ENCODE data around the gene TMEM184A.

- no peak for TF ChIP-seq CTCF (IDR thresholded peaks at IDR 0.05; ENCODE audit: extremely low read depth in 1 of 2, insufficient read depth in 1 of 2, low read depth in 1 of 2, low read length in 2 of 2)
- no peak for TF ChIP-seq POLR2AphosphoS5 (IDR thresholded peaks at IDR 0.05; ENCODE audit: insufficient read depth, low read depth, low read length)
These were observed 5.8 kb downstream of the TMEM184A start for GRCh38 chr7:1550005-1550845.

All from endothelial cell of umbilical vein (primary cell).